Right atrium auricular region (tissue), 2 donors: ENCODE data around the gene EGFL7. TPM values are rescaled to one million over a fixed set of nuclear protein-coding genes. Genes with fewer than 3 reads are reported as not detected.
A peak's percentile ranks its signal among the peaks of the same experiment; 100 is the strongest.

Source experiments
- DNase-seq: peaks from one replicate; pipeline ENCODE4 v3.0.0-alpha.2; 2019; ENCODE audit warnings: low spot score
- H3K27ac ChIP-seq, 2 donors: fragments of 200-600 bp; sonication (generic); 1 replicate in 1 of 2; 2 replicates in 1 of 2; pipeline ENCODE4 v1.5.1; 2016 to 2019
- H3K27me3 ChIP-seq, 2 donors: fragments of 200-600 bp; sonication (generic); one replicate each; pipeline versions ENCODE4 v1.5.1 to v1.6.0; 2017 to 2019
- H3K36me3 ChIP-seq: fragments of 200-600 bp; sonication (generic); one replicate; pipeline ENCODE4 v1.5.1; 2016
- H3K4me1 ChIP-seq, 2 donors: fragments of 200-600 bp; sonication (generic); one replicate each; pipeline versions ENCODE4 v1.5.1 to v1.6.0; 2017 to 2019
- H3K4me3 ChIP-seq, 2 donors: fragments of 200-600 bp; sonication (generic); 1 replicate in 1 of 2; 2 replicates in 1 of 2; pipeline ENCODE4 v1.5.1; 2017 to 2019; ENCODE audit warnings: mild to moderate bottlenecking in 1 of 2, moderate library complexity in 1 of 2
- H3K9me3 ChIP-seq, 2 donors: fragments of 200-600 bp; sonication (generic); one replicate each; pipeline ENCODE4 v1.5.1; 2019
- total RNA-seq, 2 donors: library from RNA; depleted of rRNA; stranded (reverse); fragments of >200 nt; gene quantifications; one replicate each; pipeline ENCODE4 v1.1.0, GENCODE V29; 2016
- TF ChIP-seq, protein P1 (sequence below), 2 donors: fragments of 200-600 bp; sonication (generic); IDR thresholded peaks; one replicate each; pipeline ENCODE4 v1.5.1; 2019; ENCODE audit warnings: antibody characterized with exemption in 2 of 2

Gene EGFL7
- total RNA-seq, 2 donors from 2014 or later = 114 to 120 TPM

DNA sequence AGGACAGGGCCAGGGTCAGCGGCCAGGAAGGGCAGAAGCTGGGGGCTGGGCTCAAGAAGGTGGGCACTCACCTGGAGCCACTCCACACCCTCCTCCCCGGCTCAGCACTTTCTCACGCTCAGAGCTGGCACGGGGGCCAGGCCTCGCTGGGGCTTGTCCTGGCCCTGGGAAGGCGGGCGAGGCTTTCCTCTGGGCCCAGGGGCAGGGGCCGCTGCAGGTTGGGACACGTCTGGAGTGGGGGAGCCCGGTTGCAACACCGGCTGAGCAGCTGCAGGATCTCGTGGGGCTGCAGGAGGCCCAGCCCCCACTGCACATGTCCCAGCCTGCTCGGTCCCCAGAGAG is 38.9 kb upstream of the EGFL7 start:
- no peak for DNase-seq
- TF ChIP-seq, protein P1, sequence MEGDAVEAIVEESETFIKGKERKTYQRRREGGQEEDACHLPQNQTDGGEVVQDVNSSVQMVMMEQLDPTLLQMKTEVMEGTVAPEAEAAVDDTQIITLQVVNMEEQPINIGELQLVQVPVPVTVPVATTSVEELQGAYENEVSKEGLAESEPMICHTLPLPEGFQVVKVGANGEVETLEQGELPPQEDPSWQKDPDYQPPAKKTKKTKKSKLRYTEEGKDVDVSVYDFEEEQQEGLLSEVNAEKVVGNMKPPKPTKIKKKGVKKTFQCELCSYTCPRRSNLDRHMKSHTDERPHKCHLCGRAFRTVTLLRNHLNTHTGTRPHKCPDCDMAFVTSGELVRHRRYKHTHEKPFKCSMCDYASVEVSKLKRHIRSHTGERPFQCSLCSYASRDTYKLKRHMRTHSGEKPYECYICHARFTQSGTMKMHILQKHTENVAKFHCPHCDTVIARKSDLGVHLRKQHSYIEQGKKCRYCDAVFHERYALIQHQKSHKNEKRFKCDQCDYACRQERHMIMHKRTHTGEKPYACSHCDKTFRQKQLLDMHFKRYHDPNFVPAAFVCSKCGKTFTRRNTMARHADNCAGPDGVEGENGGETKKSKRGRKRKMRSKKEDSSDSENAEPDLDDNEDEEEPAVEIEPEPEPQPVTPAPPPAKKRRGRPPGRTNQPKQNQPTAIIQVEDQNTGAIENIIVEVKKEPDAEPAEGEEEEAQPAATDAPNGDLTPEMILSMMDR (IDR thresholded peaks at IDR 0.05) = no peak
- Histone ChIP-seq H3K27me3 (no peaks in the 10 kb centered on the region), H3K4me1 (peaks cover 0 to 53% of the 10 kb centered on the region in 2 donors), H3K9me3 (no peaks in the 10 kb centered on the region), H3K27ac (no peak overlapping the region), H3K4me3 (no peak overlapping the region), H3K36me3 (no peaks in the 10 kb centered on the region)

DNA sequence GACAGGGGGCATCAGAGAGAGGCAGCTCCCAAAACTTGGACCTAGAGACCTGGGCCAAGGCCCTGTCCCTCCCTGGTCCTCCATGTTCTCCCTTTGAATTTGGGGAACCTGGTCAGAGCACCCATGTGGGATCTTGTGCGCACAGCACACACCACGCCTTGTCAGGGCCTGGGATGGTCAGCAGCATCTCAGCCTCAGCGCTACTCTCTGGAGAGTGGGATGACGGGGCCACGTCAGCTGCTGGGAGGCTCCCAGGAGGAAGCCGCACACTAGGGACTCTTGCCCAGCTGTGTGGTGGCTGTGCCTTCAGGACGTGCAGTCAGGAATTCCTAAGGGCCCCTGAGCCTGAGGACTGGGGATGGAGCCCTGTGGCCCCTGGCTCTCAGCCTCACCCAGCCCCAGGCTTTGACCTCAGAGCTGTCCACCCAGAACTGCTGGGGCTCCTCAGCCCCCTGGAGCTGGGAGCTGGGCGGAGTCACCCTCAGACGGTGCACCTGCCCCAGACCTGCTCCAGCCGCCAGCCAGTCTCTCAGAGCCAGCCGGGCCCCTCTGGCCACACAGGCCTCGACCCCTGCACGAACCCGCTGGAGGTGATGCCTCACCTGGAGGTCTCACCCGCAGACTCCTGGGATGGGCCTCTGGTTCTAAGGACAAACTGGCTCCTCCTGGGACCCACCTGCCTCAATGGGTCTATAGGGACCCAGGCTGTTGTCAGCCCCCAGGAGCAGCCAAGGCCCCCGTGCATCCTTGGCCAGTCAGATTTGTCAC is 38.3 kb upstream of the EGFL7 start:
- H3K27ac ChIP-seq = peak overlapping the region; percentile 22 to 50

DNA sequence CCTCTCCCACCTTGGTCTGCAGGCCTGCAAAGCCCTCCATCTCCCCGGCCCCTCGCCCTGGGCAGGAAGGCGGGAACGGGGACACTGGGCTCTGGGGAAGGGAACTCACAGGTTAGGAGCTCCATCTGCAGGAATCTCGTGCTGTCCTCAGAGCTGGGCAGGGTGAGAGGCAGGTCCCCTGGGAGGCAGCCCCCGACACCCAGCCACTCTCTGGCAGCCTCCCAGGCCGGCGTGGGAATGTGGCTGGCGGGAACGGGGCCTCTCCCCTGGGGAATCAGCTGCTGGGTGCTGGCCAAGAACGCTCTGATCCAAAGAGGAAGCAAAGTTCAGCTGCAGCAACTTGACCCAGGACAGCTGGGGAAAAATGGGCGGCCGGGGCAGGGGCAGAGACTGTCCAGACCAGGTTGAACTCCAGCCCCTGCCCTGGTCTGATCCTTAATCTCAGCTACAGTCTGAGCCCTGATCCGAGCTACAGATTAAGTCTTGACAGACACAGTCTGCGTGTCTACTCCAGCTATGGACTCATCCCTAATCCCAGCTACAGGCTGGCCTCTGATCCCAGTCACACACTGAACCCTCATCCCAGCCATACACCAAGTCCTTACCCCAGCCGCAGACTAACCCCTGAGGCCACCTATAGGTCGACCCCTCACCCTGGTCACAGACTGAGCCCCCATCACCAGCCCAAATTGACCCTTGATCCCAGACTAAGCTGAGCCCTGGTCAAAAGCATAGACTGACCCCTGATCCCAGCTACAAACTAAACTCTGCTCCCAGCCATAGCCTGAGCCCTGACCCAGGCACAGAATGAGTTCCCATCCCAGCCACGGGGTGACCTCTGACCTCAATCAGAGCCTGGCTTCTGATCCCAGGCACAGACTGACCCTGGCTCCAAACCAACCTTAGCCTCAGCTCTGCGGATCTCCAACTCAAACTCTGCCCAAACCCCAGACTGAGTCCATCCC is 37.3 kb upstream of the EGFL7 start:
- TF ChIP-seq, protein P1 (IDR thresholded peaks at IDR 0.05) = peak; percentile 32 to 77
- Histone ChIP-seq H3K9me3 (no peaks in the 10 kb centered on the region), H3K27me3 (no peaks in the 10 kb centered on the region), H3K36me3 (no peaks in the 10 kb centered on the region), H3K4me3 (no peak overlapping the region), H3K27ac (peak overlapping the region; percentile 22 to 50), H3K4me1 (peaks cover 0 to 49% of the 10 kb centered on the region in 2 donors)
- peak; percentile 82 for DNase-seq

More for the DNA sequence above, 38.3 kb upstream of the EGFL7 start:
- Histone ChIP-seq H3K4me3 (no peak overlapping the region), H3K27me3 (no peaks in the 10 kb centered on the region), H3K36me3 (no peaks in the 10 kb centered on the region), H3K9me3 (no peaks in the 10 kb centered on the region), H3K4me1 (peaks cover 0 to 48% of the 10 kb centered on the region in 2 donors)
- TF ChIP-seq, protein P1 (IDR thresholded peaks at IDR 0.05) = no peak
- DNase-seq = no peak

DNA sequence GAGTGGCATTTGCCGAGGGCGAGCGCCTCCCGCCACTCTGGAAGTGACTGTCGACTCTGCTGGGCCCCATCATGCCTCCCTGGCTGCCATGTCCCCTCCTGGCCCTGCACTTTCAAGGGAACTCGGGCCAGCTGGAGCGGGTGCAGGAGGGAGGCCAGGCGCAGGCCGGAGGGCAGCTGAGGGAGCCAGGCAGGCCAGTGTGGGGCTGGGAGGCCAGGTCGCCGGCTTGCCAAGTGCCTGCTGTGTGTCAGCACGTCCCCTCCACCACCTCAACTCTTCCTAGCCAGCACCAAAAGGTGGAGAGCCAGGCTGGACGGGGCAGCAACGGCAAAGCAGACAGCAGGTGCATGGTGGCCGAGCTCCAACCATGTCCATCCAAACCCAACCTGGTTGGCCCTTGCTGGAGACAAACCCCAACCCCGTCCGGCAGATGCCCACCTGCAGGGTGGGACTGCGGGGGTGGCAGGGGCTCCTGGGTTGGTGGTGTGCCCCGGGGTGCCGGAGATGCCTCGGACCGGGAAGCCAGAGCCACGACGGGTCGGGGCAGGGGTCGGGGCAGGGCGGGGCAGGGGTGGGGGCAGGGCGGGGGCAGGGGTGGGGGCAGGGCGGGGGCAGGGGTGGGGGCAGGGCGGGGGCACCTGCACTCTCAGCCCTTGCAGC is 36.5 kb upstream of the EGFL7 start:
- TF ChIP-seq, protein P1 (IDR thresholded peaks at IDR 0.05) = no peak
- Histone ChIP-seq H3K27me3 (no peaks in the 10 kb centered on the region), H3K4me3 (no peak overlapping the region), H3K27ac (peak overlapping the region in 1 of 2 donors; percentile 50), H3K9me3 (no peaks in the 10 kb centered on the region), H3K4me1 (peaks cover 0 to 54% of the 10 kb centered on the region in 2 donors), H3K36me3 (no peaks in the 10 kb centered on the region)
- DNase-seq = no peak

DNA sequence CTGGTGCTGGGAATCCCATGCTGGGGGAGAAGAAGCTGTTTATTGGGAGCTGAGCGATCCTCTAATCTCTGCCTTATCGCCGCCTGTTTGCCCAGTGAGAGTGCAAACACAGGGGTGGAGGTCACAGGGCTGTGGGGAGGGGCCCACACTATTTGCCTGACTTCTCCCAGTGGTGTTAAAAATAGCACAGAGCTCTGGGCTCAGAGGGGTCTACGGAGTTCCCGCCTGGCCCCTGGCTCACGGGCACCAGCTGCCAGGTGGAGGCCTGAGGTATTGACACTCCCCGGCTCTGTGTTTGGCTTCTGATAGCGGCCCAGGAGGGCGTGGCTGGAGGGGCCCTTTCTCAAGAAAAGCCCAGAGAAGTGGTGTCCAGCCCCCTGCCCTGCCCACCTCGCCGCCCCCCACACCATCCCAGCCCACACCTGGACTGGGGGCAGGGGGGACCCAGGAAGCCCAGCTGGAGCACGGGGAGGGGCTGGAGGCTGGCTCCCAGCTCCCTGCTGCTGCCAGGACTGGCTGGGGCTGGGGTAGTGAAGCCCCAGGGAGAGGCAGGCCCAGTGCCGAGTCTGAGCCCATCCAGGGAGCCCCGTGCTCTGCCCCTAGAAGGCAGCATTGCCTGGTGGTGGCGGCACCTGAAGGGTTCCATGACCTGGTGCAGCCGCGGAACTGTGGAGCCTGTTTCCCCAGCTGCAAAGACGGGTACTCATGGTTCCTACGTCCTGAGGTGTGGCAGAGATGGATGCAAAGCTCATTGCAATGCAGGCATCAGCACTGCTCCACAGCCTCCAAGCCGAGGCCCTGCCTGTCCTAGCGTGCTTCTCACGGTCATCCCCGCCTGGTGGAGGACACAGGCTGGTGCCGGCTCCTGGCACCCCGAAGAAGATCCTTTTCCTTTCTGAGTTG is 35.7 kb upstream of the EGFL7 start:
- Histone ChIP-seq H3K27ac (no peak overlapping the region), H3K36me3 (no peaks in the 10 kb centered on the region), H3K9me3 (no peaks in the 10 kb centered on the region), H3K4me3 (no peak overlapping the region), H3K4me1 (peaks cover 0 to 55% of the 10 kb centered on the region in 2 donors), H3K27me3 (no peaks in the 10 kb centered on the region)
- TF ChIP-seq, protein P1 (IDR thresholded peaks at IDR 0.05) = no peak
- no peak for DNase-seq
